Osteocyte (in vitro differentiated cells): ENCODE data around the gene CRNN. TPM values are rescaled to one million over a fixed set of nuclear protein-coding genes. Genes with fewer than 3 reads are reported as not detected.

Source experiments
- DNase-seq: peaks from one replicate; pipeline ENCODE4 v3.0.0; 2021; ENCODE audit warnings: mixed read lengths; ENCODE audit not compliant: unreplicated experiment; ENCODE audit errors: extremely low spot score
- H3K27ac Mint-ChIP-seq: one replicate; pipeline ENCODE4 v1.8.0; 2021; ENCODE audit warnings: mild to moderate bottlenecking, mixed read lengths; ENCODE audit not compliant: unreplicated experiment
- H3K27me3 Mint-ChIP-seq: one replicate; pipeline ENCODE4 v1.8.0; 2021; ENCODE audit warnings: mixed read lengths; ENCODE audit not compliant: unreplicated experiment
- H3K36me3 Mint-ChIP-seq: one replicate; pipeline ENCODE4 v1.8.0; 2021; ENCODE audit warnings: mixed read lengths; ENCODE audit not compliant: unreplicated experiment
- H3K4me1 Mint-ChIP-seq: one replicate; pipeline ENCODE4 v1.8.0; 2021; ENCODE audit warnings: mixed read lengths; ENCODE audit not compliant: unreplicated experiment
- H3K4me3 Mint-ChIP-seq: one replicate; pipeline ENCODE4 v1.8.0; 2021; ENCODE audit warnings: mild to moderate bottlenecking, moderate library complexity, mixed read lengths; ENCODE audit not compliant: unreplicated experiment
- H3K9me3 Mint-ChIP-seq: one replicate; pipeline ENCODE4 v1.8.0; 2021; ENCODE audit warnings: mixed read lengths; ENCODE audit not compliant: unreplicated experiment
- CTCF ChIP-seq: fragments of 200-600 bp; sonication (generic); IDR thresholded peaks from 2 replicates; pipeline ENCODE4 v1.5.0; 2021; ENCODE audit warnings: antibody characterized with exemption, mild to moderate bottlenecking, moderate library complexity
- total RNA-seq: library from RNA; stranded (reverse); gene quantifications from 2 replicates; pipeline ENCODE4 v1.2.1, GENCODE V29; 2021

CRNN gene
- total RNA-seq, 1 donor from 2014 or later = not detected

GRCh38 chr1:152427458-152427857 is 13.4 kb upstream of the CRNN start:
- no peak overlapping the region for H3K4me3 Mint-ChIP-seq
- H3K27me3 Mint-ChIP-seq = no peaks in the 10 kb centered on the region
- H3K9me3 Mint-ChIP-seq = peaks cover 5% of the 10 kb centered on the region
- DNase-seq = no peak
- no peak overlapping the region for H3K27ac Mint-ChIP-seq
- TF ChIP-seq CTCF = no peak
- H3K36me3 Mint-ChIP-seq = peaks cover 1% of the 10 kb centered on the region
- H3K4me1 Mint-ChIP-seq = no peaks in the 10 kb centered on the region

- Mint-ChIP-seq H3K4me3 (no peak overlapping the region), H3K36me3 (peaks cover 1% of the 10 kb centered on the region), H3K4me1 (no peaks in the 10 kb centered on the region), H3K27ac (no peak overlapping the region), H3K27me3 (no peaks in the 10 kb centered on the region), H3K9me3 (peaks cover 5% of the 10 kb centered on the region)
- no peak for TF ChIP-seq CTCF
- no peak for DNase-seq
Measured at GRCh38 chr1:152426731-152427130, 12.7 kb upstream of the CRNN start.

- no peak for DNase-seq
- H3K36me3 Mint-ChIP-seq = peaks cover 1% of the 10 kb centered on the region
- no peaks in the 10 kb centered on the region for H3K4me1 Mint-ChIP-seq
- peaks cover 15% of the 10 kb centered on the region for H3K9me3 Mint-ChIP-seq
- H3K27ac Mint-ChIP-seq = no peak overlapping the region
- no peak for TF ChIP-seq CTCF
- H3K4me3 Mint-ChIP-seq = no peak overlapping the region
- no peaks in the 10 kb centered on the region for H3K27me3 Mint-ChIP-seq
Measured at GRCh38 chr1:152419917-152420316, 5.9 kb upstream of the CRNN start.

- no peaks in the 10 kb centered on the region for H3K27me3 Mint-ChIP-seq
- DNase-seq = no peak
- H3K9me3 Mint-ChIP-seq = peaks cover 15% of the 10 kb centered on the region
- no peak overlapping the region for H3K27ac Mint-ChIP-seq
- no peak overlapping the region for H3K4me3 Mint-ChIP-seq
- no peak for TF ChIP-seq CTCF
- no peaks in the 10 kb centered on the region for H3K4me1 Mint-ChIP-seq
- H3K36me3 Mint-ChIP-seq = no peaks in the 10 kb centered on the region
Measured at GRCh38 chr1:152415454-152416227, 1.6 kb upstream of the CRNN start.

- H3K4me1 Mint-ChIP-seq = no peaks in the 10 kb centered on the region
- TF ChIP-seq CTCF = no peak
- peaks cover 15% of the 10 kb centered on the region for H3K9me3 Mint-ChIP-seq
- DNase-seq = no peak
- no peak overlapping the region for H3K27ac Mint-ChIP-seq
- H3K4me3 Mint-ChIP-seq = no peak overlapping the region
- H3K27me3 Mint-ChIP-seq = no peaks in the 10 kb centered on the region
- H3K36me3 Mint-ChIP-seq = no peaks in the 10 kb centered on the region
Measured at GRCh38 chr1:152412756-152413155, 1.3 kb downstream of the CRNN start.
